GM19468 (cell line): ENCODE measurements around the gene GASK1B.

ENCODE experiments used
- ATAC-seq: cut with Tn5 transposase; IDR thresholded peaks from one replicate; pipeline ENCODE4 v1.9.1; 2021; ENCODE audit warnings: mild to moderate bottlenecking, moderate library complexity, moderate number of reproducible peaks; ENCODE audit not compliant: unreplicated experiment; ENCODE audit errors: extremely low read depth

Gene GASK1B

DNA sequence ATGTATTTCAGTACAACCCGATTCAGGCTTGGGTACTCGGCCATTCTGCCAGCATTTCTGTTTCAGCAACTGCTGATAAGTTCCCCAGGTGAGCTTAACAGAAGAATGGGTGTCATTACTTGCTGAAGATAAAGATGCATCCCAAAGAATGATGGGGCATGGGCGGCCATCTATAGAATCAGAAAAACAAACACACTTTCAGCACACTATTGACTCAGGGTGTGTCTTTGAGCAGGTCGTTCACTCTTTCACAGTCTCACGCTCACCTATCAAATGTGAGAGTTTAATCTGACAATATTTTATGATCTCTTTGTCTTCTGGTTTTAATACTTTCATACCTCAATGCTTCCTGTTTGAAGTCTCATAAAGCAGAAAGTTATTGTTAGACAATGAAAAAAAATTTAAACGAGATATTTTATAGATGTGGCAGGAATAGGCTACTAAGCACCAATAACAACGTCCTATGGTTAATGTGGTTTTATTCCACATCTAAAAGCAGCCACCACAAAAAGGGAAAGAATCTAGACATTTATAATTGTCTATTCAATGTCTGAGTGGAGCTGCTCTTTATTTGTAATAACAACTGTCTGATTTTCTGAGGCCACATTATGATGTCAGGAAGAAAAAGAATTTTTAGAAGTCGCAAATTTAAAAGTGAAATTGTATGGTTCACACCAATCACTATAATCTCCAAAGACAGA, 17.0 kb downstream of the GASK1B start:
- ATAC-seq = no peak

DNA sequence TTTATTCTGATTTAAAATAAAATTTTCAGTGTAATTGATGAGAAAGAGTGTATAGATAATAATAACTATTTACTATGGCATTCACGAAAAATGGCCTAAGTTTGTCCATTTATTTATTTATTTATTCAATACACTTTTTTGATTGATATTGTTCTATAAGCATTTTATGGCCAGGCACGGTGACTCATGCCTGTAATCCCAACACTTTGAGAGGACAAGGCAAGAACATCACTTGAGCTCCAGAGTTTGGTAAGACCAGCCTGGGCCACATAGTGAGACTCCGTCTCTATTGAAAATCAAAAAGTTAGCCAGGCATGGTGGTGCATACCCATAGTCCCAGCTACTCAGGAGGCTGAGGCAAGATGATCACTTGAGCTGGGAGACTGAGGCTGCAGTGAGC, 25.7 kb downstream of the GASK1B start:
- ATAC-seq = no peak

DNA sequence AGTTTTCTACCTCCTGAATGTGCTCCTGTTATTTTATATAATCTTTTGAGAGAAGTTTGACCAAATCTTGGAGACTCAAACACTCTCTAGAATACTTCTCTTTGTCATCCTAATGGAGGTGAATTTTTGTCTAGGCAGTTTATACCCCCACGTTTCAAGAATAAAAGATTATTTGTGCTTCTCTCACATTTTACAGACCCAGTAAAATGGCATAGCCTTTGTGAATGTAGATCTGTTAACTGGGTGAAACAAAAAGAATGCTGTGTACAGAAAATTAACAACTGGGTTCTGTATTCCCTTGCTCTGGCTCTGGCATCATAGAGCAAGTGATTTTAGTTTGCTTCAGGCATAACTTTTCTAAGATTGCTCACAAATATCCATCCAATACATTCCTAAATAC, 26.1 kb downstream of the GASK1B start:
- ATAC-seq = no peak

DNA sequence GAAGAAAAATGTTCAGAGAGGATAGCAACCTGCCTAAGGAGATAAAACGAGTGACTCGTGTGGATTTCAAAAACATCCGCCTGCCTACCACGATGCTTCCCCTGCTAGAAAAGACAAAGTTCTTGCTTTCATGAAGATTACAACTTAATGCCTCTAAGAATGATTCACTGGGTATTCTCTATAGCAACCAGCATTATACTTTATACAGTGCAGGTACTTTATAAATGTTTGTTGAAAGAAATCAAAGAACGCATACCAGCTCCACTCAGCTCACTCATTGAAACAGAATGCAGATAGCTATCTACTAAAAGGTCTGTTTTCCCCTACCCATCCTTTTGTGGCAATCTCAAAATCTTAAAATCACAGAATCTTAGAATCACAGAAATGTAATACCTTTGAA, 33.7 kb downstream of the GASK1B start:
- ATAC-seq = no peak

DNA sequence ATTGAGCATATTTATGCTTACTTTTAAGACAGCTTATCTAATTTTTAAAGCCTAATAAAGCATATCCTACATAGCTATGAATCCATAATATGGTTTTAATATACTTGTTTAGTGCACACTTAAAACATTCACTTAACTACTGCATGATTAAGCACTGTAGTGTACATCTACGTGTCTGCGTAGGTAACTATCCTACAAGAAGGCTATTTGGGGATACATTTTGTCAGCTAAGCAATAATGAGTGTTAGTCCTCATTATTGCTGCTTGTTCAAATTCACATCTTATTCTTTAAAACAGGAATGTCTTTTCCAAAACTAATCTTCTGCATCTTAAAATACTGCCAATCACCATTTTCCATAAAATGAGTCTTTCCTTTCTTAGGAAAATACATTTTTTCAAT, 38.6 kb downstream of the GASK1B start:
- no peak for ATAC-seq

DNA sequence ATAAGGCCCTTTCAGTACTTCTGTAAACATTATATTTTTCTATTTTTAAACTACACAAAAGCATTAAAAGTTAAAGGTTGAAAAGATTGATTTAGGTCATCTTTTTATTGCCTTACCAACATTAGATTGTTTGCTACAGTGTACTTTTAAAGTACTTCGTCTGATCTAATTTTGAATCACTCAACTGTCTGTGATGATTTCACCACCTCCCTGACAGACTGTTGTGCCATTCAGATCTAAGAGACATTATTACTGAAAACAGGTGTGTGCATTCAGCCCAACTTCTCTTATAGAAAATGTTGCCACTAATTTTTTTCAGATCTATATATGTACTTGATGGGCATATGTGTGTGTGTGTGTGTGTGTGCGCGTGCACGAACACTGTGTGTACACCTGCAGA, 39.3 kb downstream of the GASK1B start:
- ATAC-seq = no peak

DNA sequence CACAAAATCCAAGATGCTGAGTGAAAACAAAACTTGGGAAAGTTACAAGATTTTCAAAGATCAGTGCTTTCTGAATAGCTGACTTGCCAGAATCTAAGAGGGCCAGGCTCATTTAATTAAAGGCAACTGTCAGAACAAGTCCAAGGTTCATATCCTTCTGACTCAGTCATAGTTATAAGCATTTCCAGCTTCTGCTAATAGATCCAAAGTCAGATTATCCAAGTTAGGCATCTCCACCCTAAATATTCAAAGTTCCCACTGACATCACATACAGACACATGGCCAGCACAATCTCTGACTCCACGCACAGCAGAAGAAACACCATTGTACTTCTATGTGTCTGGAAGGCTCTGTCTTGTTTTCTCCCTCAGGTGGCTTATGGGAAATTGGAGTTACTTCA, 41.8 kb downstream of the GASK1B start:
- no peak for ATAC-seq

DNA sequence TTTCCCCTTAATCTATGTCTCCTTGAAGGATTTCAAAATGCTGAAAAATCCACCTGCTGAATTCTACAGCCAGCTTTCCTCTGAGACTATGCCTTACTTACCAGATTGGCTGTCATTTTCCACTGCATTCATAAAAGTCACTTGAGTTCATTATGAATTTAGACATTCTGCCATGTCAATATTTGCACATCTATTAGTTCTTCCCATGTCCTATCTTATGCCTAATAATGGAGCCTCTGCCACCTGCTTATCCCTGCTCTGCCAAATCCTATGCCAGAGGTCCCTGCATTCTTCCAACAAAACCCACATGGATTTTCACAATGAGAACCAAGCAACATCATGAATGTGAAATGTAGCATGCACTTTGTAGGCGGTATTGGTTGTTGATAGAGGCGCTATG, 42.6 kb downstream of the GASK1B start:
- ATAC-seq = no peak

DNA sequence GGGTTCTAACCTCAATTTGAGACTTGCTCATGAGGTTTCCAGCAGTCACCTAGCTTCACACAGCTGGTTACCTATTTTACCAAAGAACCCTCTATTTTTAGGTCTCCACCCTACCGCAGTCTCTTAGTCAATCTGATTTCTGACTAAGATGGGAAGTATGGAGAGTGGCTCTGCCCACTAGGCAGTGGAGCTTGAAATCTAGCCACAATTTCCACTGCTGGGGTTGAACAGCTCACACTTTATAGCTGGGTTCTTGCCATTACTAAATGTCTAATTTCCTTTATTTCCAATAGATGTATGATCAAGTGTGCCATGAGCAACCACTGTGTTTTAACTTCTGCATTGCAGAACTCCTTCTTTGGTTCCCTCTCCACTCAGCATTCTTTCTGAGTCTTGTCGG, 43.1 kb downstream of the GASK1B start:
- ATAC-seq = peak; percentile 92

DNA sequence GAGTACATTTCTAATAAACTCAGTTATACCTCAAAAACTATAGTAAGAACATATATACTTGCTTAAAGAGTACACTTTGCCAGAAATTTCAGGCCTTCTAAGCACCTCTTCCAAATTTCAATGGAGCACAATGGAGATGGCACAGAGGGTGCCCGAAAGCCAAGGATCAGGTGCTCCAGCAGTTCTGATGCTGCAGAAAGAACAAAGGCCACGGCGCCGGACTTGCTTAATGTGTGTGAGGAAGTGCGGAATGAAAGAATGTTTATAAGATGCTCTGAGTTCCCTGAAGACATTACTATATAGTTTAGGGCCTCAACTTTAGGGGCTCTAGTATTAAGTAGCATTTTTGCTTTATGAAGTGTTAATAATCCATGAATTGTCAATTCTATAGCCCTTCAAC, 44.3 kb downstream of the GASK1B start:
- ATAC-seq = no peak

DNA sequence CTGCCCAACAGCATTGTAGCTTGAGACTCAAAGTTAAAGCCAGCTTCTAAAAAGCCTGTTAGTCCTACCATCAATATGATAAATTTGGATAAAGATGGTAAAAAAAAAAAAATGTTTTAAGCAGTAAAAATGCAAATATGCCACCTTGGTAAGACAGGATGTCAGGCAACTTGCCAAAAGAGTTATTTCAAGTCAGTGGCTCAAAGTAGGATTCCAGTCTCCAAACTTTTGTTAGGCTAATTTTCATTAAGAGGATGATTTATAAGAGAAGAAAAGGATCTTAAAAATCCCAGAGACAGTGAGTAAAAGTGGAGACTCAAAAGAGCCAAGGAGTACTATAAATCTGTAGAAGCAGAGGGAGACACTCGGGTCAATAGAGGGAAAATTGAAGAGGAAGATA, 47.5 kb downstream of the GASK1B start:
- no peak for ATAC-seq
